Retina (tissue), 1 donor: ENCODE measurements around the gene TIMM44.

ENCODE experiments used
- DNase-seq: peaks from one replicate; pipeline ENCODE4 v3.0.0-alpha.2; 2016

The TIMM44 gene

DNA sequence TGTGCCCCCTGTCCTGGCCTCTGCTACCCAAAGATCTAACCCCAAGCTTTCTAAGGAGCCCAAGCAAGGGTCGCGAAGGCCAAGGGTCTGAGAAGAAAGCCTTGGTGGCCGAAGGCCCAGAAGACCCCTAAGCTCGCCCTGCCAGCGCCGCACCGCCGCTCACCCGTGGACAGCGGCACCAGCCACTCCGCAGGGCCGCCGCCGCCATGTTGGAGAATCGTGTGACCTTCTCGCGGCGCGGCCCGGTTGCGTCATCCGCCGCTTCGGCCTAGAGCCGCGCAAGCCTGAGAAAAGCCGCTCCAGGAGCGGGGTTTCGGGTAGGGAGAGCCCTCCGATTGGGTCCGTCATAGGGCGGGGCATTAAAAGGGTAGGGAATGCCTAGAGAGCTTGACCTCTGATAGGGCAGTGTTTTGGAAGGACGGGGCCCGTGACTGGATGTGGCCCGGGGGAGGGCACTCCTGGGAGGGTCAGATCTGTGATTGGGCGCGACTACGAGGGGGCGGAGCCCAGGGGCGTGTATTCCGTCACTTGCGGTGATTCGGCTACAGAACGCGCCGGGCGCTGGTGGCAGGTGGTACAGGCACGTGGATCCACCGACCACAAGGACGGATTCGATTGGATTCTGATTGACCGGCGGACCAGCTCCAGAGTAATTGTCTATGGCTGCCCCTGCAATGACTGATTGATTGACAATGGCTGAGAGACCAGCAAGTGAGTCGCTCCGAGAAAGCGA is at the start of gene TIMM44:
TSS of gene TIMM44 (minus strand) at position 223 of the 733 bp plus-strand sequence. CDS start at position 208, 15 bp downstream.
- DNase-seq: peak; percentile 98

DNA sequence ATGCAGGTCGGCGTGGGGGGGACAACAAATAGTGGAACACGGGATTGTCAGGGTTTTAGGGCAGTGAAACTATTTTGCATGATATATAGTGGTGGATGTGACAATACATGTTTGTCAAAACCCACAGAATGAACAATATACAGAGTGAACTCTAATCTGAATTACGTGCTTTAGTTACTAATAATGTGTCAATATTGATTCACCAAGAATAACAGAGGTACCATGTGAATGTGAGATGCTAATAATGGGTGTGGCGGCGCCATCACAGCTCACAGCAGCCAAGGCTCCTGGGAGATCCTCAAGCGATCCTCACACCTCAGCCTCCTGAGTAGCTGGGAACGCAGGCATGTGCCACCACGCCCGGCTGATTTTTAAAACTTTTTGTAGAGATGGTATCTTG is 49.1 kb upstream of the TIMM44 start:
- no peak for DNase-seq

DNA sequence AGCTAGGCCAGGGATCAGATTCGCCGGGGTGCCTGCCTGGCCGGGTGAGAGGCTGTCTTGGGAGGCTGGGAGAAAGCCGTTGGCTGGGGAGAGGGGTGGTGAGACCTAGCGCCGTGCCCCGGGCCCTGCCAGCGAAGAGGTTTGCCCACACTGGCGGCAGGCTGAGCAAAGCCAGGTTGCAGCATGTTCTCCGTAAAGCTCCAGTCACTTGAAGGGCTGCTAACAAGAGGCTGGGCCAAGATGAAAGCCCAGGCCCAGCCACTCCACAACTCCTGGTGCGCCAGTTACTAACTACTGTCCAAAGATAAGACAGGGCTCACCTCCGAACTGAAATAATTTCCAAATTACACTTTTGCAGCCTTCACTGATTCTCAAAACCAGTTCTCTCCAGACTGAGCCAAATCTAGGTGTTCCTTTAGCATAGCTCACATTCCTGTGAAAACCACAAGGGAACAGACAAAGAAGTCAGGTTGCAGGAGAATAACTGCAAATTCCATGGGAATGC is 45.7 kb upstream of the TIMM44 start:
- no peak for DNase-seq

DNA sequence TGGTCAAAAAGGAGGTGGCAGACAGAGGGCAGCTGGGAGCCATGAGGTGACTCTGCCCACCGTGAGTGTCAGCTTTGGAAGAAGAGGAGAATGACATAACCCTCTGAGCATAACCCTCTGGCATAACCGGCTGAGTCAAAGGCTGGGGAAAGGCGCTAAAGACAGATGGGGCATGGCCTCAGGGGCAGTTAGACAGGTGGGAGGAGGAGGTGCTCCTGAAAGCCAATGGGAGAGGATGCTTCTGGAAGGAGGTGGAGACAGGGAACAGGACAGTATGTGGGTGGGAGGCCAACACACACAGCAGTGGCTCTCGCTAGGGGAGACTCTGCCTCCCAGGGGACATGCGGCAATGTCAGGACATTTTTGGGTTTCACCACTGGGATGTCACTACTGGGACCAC is 44.8 kb upstream of the TIMM44 start:
- no peak for DNase-seq

DNA sequence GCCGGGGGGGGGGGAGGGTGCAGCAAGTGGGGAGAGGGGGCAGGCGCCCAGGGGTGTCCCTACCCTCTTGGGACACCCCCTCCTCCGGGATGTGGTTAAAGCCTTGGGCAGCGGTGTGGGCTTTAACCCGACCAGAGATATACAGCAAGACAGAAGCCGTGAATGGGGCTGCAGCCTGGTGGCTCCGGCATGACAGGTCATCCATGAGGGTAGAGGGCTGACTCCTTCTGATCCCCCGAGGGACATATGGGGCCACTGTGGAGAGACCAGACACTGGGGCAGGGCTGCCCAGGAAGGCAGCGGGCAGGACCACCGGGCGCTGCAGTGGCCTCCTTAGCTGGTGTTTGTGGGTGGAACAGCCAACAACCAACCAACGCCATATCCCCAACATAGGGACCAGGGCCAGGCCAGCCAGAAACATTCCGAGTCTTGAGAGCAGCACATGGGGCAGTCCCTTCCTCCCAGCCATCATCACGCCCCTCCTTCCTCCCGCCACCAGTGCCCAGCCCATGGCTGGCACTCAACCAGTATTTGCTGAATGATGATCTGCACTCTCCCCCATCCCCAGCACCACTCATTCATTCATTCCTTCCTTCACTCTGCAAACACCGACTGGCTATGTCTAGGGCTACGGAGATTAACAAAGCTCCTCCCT is 43.8 kb upstream of the TIMM44 start:
- no peak for DNase-seq

GRCh38 chr19:7986321-7987113 is 43.1 kb upstream of the TIMM44 start:
- no peak for DNase-seq

DNA sequence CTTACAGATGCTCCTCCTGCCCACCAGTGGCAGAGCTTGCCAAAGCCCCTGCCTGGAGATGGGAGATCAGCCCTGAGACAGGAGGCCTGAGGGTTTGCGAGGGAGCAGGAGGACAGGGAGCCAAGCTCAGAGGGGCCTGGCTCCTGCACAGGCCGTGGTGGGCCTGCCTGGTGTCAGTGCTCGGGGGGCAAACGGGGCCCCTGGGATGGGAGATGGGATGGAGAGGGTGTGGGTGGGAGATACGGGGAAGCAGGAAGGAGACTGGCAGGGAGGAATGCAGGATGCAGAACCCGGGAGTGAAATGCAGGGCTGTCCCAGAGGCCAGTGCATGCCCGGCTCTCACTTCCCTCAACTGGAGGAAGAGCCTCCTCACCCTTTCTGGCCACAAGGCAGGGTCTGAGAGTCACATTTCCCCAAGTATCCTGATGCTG is 42.0 kb upstream of the TIMM44 start:
- DNase-seq: no peak

DNA sequence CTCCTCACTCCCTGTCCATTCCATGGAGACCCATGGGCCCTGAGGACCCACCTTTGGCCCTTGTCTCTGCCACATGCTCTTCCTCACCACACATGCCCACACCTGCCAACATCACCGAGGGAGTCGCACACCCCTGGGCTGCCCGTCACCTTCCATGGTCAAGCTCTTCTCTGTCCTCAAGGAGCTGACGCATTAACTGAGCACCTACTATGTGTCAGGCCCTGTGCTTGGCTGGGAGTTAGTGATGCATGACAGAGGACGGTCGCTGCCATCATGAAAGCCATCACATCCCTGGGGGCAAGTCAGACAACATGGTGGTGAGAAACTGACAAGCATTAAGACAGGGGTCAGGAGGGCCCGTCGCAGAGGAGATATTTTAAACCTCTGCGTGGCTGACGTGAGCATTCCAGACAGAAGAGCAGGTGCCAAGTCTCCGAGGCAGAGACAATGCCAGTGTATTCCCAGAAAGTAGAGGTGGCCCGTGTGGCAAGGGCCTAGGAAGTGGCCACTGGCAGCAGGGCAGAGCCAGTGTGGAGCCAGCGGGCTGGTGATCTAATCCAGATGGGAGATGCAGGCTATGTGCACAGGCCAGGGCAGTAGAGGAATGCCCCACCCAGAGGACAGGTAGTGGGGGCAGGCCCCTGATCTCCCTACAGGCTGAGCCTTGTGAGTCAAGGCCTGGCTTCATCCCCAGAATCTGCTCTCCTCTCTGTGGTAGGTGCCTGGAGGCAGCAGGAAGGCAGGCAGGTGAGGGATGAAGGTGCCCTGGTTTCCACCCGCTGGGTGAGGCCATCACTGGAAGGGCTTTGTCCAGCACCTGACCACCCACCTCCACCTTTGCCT is 40.8 kb upstream of the TIMM44 start:
- no peak for DNase-seq

DNA sequence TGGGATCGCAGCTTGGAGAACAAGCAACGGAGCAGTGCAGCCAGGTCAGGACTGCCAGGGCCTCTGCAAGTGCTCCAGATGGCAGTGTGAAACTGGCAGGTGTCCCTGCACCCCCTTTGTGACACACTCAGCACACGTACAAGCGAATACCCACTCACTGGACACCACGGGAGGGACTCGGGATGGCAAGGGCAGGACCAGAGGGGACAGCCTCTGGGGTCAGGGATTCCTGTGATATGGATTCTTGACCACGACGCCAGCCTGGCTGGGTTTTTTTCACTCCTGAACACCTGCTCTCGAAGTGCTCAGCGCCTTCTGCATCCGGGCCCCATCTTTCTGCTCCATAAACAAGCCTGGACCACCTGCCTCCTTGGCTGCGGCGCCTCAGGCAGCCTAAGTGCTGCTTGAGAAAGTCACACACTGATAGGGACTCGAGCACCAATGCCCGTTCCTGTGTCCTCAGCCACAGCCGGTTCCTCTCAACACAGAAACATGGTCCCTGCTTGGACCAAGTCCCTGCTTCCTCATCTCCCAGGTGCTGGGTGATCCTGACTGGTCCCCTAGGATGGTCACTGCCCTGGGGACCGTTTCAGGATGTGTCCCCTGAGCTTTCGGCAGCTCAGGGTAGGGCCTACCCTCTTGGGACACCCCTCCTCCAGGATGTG is 40.0 kb upstream of the TIMM44 start:
- no peak for DNase-seq

DNA sequence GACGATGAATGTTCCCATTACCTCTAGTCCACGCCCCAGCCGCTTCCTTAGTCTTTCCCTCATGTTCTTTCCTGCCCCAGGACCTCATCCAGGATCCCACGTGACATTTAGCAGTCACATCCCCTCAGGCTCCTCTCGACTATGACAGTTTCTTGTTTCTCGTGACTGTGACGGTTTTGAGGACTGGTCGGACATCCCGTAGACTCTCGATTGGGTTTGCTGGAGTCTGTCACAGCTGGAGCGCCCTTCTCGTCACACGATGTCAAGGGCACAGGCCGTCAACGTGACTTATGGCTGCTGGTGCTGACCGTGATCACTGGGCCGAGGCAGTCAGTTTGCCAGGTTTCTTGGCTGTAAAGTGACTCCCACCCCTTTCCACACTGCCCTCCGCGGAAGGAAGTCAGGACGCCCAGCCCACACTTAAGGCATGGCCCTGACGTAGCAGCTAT is 39.2 kb upstream of the TIMM44 start:
- no peak for DNase-seq

- no peak for DNase-seq
These were observed 38.6 kb upstream of the TIMM44 start for GRCh38 chr19:7982103-7982502.

DNA sequence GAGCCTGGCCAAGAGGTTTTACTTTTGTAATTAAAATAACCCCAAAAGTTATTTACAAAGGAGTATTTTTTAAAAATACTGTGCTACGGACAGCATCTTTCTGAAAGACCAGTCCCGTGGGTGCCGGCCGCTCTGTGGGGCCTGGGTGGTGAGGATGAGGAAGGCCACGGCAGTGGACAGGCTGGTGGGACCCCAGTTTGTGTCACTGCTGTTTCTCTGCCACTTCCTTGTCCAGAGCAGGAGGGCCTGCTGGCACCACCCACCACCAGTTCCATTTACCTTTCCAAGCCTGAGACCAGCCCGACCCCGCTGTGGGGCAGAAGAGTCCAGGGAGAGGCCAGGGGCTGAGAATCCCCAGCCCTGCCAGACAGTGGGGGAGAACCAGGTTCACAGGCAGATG is 38.2 kb upstream of the TIMM44 start:
- DNase-seq: no peak

DNA sequence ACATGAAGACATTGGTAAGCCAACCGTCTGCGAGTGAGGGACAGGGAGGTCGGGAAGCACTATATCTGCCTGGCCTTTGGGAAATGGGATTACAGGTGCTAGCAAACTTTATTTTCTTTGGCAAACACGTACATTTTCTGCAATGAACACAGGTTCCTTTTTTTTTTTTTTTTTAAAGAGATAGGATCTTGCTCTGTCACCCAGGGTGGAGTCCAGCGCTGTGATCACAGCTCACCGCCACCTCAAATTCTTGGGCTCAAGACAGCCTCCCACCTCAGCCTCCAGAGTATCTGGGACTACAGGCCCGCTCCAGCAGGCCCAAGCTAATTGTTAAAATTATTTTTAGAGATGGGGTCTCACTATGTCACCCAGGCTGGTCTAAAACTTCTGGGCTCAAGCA is 37.7 kb upstream of the TIMM44 start:
- no peak for DNase-seq

GRCh38 chr19:7980635-7981121 is 37.2 kb upstream of the TIMM44 start:
- DNase-seq: no peak

DNA sequence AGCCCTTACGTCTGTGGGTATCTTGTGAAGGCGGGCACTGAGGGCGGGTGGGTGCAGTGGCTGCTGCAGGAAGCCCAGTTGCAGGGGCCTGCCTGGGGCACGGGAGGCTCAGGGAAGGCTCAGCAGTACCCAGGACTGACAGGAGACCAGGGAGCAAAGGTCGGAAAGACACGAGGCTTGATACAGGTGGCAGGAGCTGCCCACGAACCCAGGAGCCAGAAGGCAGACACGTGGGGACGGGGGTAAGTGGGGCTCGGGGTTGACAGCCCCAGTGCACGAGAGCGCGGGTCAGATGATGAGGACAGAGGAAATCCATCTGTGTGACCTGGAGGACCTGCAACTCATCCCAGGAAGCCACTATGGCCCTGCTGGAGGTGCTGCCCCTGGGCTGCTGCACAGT is 36.7 kb upstream of the TIMM44 start:
- no peak for DNase-seq

GRCh38 chr19:7979559-7979958 is 36.1 kb upstream of the TIMM44 start:
- DNase-seq: no peak

GRCh38 chr19:7979011-7979410 is 35.5 kb upstream of the TIMM44 start:
- no peak for DNase-seq

DNA sequence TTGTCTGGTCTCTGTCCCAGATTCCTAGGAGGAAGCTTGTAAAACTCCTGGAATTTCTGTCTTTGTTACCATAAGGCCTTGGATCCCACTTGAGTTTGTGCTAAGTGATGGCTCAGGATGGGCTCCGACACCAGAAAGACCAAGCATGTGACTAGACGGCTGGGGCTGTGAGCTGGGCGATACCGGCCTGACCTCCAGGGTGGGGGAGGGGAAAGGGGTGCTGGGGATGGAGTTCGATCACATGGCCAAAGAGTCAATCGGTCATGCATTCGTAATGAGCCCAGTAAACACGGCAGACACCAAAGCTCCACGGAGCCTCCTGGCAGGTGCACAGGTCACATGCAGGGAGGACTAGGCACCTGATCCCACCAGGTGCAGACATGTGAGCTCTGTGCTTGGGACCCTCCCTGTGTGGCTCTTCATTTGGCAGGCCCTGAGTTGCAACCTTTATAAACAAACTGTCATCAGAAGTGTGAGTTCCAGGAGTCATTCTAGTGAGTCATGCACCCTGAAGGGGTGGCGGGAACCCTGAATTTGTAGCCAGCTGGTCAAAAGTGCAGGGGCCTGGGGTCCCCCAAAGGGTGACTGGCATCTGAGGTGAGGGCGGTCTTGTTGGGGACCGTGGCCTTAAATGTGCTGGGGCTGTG is 34.8 kb upstream of the TIMM44 start:
- DNase-seq: no peak

DNA sequence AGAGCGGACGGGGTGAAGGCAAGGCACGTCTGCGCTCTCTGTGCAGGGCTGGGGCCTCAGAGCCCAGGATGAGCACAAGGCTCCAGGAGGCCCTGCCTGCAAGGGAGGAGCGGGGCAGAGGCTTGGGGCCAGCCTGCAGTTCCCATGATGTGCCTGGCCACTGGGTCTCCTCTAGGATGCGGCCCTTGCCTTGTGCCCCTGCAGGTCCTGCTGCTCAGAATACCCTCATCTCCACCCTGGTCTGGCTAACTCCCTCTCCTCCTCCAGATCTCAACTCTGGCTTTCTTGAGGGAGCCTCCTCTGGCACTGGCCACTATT is 34.2 kb upstream of the TIMM44 start:
- no peak for DNase-seq

DNA sequence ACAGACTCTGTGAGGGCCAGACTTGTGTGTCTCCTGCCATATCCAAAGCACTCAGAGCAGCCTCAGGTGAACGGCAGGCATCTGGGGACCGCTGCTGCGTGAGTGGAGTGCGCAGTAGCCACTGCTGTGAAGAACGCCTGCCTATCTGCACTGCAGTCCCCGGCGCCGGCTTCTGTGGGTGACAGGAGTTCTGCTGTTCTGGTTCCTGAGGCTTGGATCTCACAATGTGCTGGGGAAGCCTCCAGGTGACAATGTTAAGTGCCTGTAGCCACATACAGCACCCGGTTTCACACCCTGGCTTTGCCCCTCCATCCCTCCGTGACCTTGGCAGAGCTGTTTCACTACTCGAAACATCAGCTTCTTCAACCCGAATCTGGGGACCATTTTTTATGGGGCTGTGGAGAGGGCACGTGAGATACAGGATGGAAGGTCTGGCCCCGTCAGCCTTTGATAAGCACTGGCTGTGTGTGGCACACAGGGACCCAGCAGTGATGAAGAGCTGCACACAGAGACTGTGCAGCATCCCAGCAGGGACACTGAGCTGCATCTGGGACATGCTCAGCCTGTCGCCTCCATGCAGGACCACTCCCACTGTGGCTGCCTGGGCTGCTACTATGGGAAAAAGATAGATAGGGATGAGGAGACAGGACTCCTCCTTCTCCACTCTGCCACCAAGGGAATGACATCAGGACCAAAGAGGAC is 33.7 kb upstream of the TIMM44 start:
- no peak for DNase-seq

DNA sequence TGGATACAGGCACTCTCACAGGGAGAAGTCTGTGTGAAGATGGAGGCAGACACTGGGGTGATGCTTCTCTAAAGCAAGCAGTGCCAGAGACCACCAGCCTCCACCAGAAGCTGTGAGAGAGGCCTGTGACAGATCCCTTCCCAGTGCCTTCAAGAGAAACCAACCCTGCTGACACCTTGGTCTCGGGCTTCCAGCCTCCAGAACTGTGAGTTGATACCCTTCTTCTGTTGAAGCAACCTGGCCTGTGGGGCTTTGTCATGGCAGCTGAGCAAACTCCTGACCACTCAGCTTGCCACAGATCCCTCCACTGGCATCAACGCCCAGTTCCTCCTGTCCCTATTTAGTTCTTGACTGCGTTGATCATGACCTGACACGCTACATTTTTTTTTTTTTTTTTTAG is 33.0 kb upstream of the TIMM44 start:
- DNase-seq: no peak
